Dedifferentiated amniotic fluid mesenchymal stem cell (primary cell): ENCODE data around the gene TNRC6B.

Experiments used
- DNase-seq: peaks from one replicate; pipeline ENCODE4 v3.0.0-alpha.2; 2016; ENCODE audit errors: extremely low spot score

Gene TNRC6B

GRCh38 chr22:40240686-40241085 is 63.0 kb downstream of the TNRC6B start:
- no peak for DNase-seq

DNA sequence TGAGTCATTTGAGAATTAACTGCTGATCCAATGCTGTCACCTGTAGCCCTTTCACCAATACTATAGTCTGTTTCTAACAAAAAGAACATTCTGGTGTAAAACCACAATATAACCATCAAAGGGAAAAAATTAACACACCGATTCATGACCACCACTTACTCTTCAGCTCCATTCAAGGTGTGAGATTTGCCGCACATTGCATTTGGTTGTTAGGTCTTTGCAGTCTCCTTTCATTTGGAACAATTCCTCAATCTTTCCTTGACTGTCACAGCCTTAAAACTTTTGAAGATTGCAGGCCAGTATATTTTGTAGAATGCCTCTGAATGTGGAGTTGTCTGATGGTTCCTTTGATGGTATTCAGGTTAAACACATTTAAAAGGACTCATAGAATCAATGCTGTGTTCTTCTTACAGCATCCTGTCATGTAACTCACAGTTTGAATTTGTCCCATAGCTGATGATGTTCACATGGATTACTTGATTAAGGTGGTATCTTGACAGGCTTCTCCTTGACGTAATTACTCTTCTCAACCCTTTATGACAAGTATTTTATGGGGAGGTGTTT is 63.6 kb downstream of the TNRC6B start:
- no peak for DNase-seq

- DNase-seq = no peak
Measured at GRCh38 chr22:40243891-40244290, 66.2 kb downstream of the TNRC6B start.

GRCh38 chr22:40244586-40244985 is 66.9 kb downstream of the TNRC6B start:
- no peak for DNase-seq

- DNase-seq = no peak
Measured at GRCh38 chr22:40247976-40248375, 70.3 kb downstream of the TNRC6B start.

DNA sequence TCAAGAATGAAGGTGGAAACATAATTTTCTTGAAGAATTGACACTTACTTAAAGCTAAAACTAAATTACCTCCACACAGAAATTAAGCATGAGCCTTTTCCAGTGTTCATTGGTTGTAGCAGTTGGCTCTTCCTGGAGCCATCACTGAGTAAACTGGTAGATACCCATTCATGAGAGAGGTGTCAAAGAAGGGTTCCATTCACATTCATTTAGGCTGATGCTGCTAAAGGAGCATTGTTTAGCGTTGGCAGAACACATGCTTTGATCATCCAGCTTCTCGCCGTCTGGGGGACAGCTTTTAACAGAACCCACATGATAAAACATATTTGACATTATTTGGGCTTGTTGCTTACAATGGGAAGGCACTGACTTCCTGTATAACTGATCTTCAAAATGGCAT is 71.6 kb downstream of the TNRC6B start:
- DNase-seq = no peak

DNA sequence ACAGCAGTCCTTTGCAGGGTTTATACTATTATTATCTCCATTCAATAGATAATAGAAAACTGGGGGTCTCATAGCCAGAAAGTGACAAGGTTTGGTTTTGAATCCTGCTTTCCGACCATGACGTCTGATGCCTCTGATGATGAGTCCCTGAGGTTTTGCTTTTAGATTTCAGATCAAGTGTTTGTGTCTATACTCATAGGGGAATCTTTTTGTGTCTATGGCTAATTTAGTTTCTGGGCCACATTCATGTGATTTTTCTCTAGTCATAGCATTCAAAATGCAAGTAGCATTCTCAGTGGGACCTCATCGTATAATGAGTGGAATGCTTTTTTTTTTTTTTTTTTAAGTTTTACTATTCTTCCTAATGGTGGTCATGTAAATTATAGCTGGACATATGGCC is 72.9 kb downstream of the TNRC6B start:
- DNase-seq = no peak

GRCh38 chr22:40251106-40251505 is 73.4 kb downstream of the TNRC6B start:
- no peak for DNase-seq

DNA sequence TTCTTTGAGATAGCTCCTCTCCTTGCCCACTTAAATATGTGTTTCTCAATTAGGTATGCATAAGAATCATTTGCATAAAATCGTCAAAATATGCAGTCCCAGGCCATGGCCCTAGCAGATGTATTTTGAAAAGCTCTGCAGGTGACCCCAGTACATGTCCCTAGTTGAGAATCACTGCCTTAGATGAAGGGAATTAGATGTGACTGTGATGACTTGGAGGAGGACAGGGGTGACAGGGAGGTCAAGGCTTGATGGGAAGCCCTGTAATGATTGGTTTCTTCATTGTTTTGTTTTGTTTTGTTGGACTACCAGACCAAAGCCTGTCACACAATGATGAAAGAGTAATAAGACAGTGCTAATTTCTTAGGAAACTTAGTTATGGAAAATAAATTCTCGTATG is 74.4 kb downstream of the TNRC6B start:
- no peak for DNase-seq

GRCh38 chr22:40256516-40256915 is 78.8 kb downstream of the TNRC6B start:
- DNase-seq = no peak

- DNase-seq = no peak
Measured at GRCh38 chr22:40258017-40258416, 80.3 kb downstream of the TNRC6B start.

DNA sequence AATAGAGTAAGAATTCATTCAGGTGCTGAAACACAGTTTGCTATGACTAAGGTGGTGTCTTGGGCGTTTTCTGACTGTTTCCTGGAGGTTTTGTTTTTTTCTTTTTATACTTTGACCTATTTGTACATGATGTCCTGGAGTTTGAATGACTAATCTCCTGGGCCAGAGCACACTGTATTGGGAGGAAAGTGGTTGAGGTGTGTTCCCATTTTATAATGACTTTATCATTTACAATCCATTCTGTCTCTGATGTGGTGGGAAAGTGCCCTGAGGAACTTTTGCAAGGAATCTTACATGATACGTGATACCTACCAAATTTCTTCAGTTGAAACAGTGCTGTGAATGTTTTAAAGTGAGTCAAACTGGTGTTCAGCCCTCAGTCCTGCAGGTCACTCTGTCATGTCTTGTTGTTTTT is 80.8 kb downstream of the TNRC6B start:
- DNase-seq = no peak

GRCh38 chr22:40261783-40262182 is 84.1 kb downstream of the TNRC6B start:
- DNase-seq = no peak

GRCh38 chr22:40263191-40263590 is 85.5 kb downstream of the TNRC6B start:
- no peak for DNase-seq

DNA sequence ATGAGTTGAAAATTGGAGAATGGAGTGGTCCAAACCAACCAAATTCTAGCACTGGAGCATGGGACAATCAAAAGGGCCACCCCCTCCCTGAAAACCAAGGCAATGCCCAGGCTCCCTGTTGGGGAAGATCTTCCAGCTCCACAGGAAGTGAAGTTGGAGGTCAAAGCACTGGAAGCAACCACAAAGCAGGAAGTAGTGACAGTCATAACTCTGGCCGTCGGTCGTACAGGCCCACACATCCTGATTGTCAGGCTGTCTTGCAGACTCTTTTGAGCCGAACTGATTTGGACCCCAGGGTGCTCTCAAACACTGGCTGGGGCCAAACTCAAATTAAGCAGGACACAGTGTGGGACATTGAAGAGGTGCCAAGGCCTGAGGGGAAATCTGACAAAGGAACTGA is 88.1 kb downstream of the TNRC6B start:
- DNase-seq = no peak

DNA sequence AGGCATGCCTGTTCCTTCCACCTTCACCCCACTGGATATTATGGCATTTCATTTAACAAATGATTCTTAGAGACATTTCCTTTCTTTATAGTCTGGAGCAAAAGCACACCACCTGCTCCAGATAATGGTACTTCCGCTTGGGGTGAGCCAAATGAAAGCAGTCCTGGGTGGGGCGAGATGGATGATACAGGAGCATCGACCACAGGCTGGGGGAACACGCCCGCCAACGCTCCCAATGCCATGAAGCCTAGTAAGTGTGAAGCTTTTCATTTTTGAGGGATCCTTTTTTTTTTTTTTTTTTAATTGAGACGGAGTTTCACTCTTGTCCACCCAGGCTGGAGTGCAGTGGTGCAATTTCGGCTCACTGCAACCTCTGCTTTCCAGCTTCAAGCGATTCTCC is 92.3 kb downstream of the TNRC6B start:
- DNase-seq = no peak

DNA sequence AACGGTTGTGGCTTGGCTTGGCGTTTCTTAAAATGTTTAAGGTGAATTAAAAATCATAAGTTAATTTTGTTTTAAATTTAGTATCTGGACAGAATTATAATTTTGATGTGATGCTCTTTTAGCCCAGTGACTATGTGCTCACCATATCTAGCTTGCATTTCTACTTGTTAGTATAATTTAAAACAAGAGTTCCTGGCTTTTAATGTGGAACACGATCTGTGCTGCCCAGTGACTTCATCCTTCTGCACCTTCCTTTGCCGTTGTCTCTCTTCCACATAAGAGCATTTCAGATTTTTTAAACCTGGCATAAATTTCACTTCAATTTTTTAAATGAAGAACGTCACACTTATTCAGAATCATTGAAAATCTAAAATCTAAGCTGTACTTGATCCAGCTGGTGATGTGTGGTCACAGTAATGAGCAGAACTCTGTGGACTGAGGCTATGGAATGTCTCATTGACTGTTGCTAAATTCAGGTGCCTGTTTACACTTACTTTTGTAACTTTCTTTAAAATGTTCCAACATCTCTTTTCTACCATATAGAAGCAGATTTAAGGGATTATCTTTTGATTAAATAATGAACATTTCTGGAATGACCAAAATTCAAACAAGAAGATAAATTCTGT is 93.1 kb downstream of the TNRC6B start:
- no peak for DNase-seq

GRCh38 chr22:40271440-40271839 is 93.7 kb downstream of the TNRC6B start:
- no peak for DNase-seq

- no peak for DNase-seq
Measured at GRCh38 chr22:40273319-40273718, 95.6 kb downstream of the TNRC6B start.

- peak; percentile 19 for DNase-seq
Measured at GRCh38 chr22:40276996-40277823, 99.5 kb downstream of the TNRC6B start.

- no peak for DNase-seq
Measured at GRCh38 chr22:40279017-40279416, 101.3 kb downstream of the TNRC6B start.

DNA sequence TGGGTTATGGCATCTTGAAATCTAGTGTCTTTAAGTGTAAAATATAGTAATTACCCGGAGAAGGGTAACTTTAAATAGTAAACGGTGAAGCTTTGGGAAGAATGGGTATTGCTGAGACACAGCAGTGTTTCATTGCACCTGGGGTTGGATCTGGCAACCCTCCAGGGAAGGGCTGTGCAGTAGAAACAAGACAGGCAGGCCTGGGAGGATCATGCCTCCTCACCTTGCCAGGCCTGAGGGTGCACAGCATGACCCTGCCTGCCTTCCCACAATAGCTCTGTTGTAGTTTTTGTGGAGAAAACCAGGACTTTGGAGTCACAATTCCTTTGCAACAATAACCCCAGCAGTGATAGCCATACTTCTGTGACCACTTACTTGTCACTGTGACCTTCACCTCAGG is 104.0 kb downstream of the TNRC6B start:
- no peak for DNase-seq

GRCh38 chr22:40285513-40285912 is 107.8 kb downstream of the TNRC6B start:
- DNase-seq = no peak
